ENCODE results near the gene IFNA5. TPM values are rescaled to one million over a fixed set of nuclear protein-coding genes. Genes with fewer than 3 reads are reported as not detected.

Gene IFNA5
- total RNA-seq: not detected in 3 replicates

DNA sequence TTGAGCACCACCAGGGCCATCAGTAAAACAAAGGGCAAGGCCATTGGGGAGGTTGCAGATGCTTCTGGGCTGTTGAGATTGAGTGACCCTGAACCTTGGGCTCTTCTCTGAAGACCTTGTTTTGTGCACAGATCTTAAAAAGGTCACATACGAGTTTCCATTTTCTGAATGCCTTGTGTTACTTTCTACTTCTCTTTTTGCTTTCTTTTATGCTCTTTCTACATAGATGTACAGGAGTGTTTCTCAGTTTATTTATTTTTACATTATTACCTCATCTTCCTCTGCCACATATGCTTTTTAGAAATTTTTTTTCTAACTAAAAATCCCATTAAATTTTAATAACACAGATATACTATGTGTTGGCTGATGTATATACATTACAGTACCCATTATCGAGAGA is at the start of gene IFNA5:
Gene IFNA5, minus strand, starts transcription at position 101 of the 400 bp plus-strand sequence. Its CDS starts 57 bp downstream, at position 44.
- Mint-ChIP-seq H3K36me3 (no peaks in the 10 kb centered on the region), H3K27me3 (ENCODE audit: low read depth) (peaks cover 52% of the 10 kb centered on the region), H3K4me3 (no peak within 1 kb of the TSS), H3K9me3 (no peaks in the 10 kb centered on the region), H3K4me1 (no peaks in the 10 kb centered on the region), H3K27ac (no peak within 1 kb of the TSS)
- no peak for TF ChIP-seq CTCF (IDR thresholded peaks at IDR 0.05; ENCODE audit: unreplicated experiment)
- DNase-seq (ENCODE audit: low spot score in 2 of 2, unreplicated experiment in 2 of 2): no peak

GRCh38 chr9:21350787-21351186 is 45.7 kb upstream of the IFNA5 start, which contains the start of gene IFNA6:
Gene IFNA6, minus strand, starts transcription at chr9:21350887. Its CDS starts 0 bp downstream, at chr9:21350887.
- H3K27ac Mint-ChIP-seq: no peak within 1 kb of the TSS
- no peak for DNase-seq (ENCODE audit: low spot score in 2 of 2, unreplicated experiment in 2 of 2)
- no peak for TF ChIP-seq CTCF (IDR thresholded peaks at IDR 0.05; ENCODE audit: unreplicated experiment)
- no peak within 1 kb of the TSS for H3K4me3 Mint-ChIP-seq
- H3K4me1 Mint-ChIP-seq: no peaks in the 10 kb centered on the region
- peaks cover 24% of the 10 kb centered on the region for H3K9me3 Mint-ChIP-seq
- peaks cover 4% of the 10 kb centered on the region for H3K36me3 Mint-ChIP-seq
- H3K27me3 Mint-ChIP-seq (ENCODE audit: low read depth): no peaks in the 10 kb centered on the region

- H3K4me3 Mint-ChIP-seq: no peak overlapping the region
- no peaks in the 10 kb centered on the region for H3K27me3 Mint-ChIP-seq (ENCODE audit: low read depth)
- no peak overlapping the region for H3K27ac Mint-ChIP-seq
- TF ChIP-seq CTCF (IDR thresholded peaks at IDR 0.05; ENCODE audit: unreplicated experiment): no peak
- peaks cover 28% of the 10 kb centered on the region for H3K9me3 Mint-ChIP-seq
- peaks cover 3% of the 10 kb centered on the region for H3K36me3 Mint-ChIP-seq
- no peak for DNase-seq (ENCODE audit: low spot score in 2 of 2, unreplicated experiment in 2 of 2)
- H3K4me1 Mint-ChIP-seq: no peaks in the 10 kb centered on the region
Measured at GRCh38 chr9:21348430-21348970, 43.4 kb upstream of the IFNA5 start.

- DNase-seq (ENCODE audit: low spot score in 2 of 2, unreplicated experiment in 2 of 2): no peak
- no peak for TF ChIP-seq CTCF (IDR thresholded peaks at IDR 0.05; ENCODE audit: unreplicated experiment)
- H3K27me3 Mint-ChIP-seq (ENCODE audit: low read depth): peaks cover 2% of the 10 kb centered on the region
- peaks cover 27% of the 10 kb centered on the region for H3K9me3 Mint-ChIP-seq
- H3K27ac Mint-ChIP-seq: no peak overlapping the region
- H3K36me3 Mint-ChIP-seq: peaks cover 5% of the 10 kb centered on the region
- H3K4me3 Mint-ChIP-seq: no peak overlapping the region
- peaks cover 6% of the 10 kb centered on the region for H3K4me1 Mint-ChIP-seq
Measured at GRCh38 chr9:21340735-21341134, 35.6 kb upstream of the IFNA5 start.

- Mint-ChIP-seq H3K9me3 (no peaks in the 10 kb centered on the region), H3K27ac (no peak overlapping the region), H3K4me1 (peaks cover 41% of the 10 kb centered on the region), H3K27me3 (ENCODE audit: low read depth) (peaks cover 2% of the 10 kb centered on the region), H3K4me3 (peak overlapping the region; percentile 24), H3K36me3 (peaks cover 6% of the 10 kb centered on the region)
- TF ChIP-seq CTCF (IDR thresholded peaks at IDR 0.05; ENCODE audit: unreplicated experiment): no peak
- DNase-seq (ENCODE audit: low spot score in 2 of 2, unreplicated experiment in 2 of 2): no peak
Measured at GRCh38 chr9:21336457-21336856, 31.3 kb upstream of the IFNA5 start.
